IMR-90 (cell line): ENCODE results near the gene POLD3. TPM values are rescaled to one million over a fixed set of nuclear protein-coding genes. Genes with fewer than 3 reads are reported as not detected.

Source experiments
- ATAC-seq: fragments of 200-7000 bp; cut with Tn5 transposase; 2 replicates; pipeline ENCODE4 v1.9.1; 2020; ENCODE audit warnings: low read depth, mild to moderate bottlenecking, moderate library complexity
- BruUV-seq: library from RNA; stranded (reverse); fragments of 400-500 nt; replicated peaks from 2 replicates; lab custom pipeline; 2021; lab: Mats Ljungman, UMichigan
- CTCF ChIA-PET: fragments of 300-600 bp; formaldehyde crosslinking; extraction: SDS; loops from one replicate; lab custom pipeline; 2021; ENCODE audit warnings: antibody characterized with exemption; lab: Yijun Ruan, JAX
- POLR2A ChIA-PET: fragments of 300-600 bp; sonication (Branson Sonifier 250); formaldehyde crosslinking; loops from one replicate; lab custom pipeline; 2022; ENCODE audit warnings: antibody characterized with exemption; ENCODE audit not compliant: unreplicated experiment; lab: Charles Lee
- DNase-seq: peaks from one replicate; pipeline ENCODE4 v3.0.0; 2013
- H2AFZ ChIP-seq: replicated peaks from 2 replicates; pipeline ENCODE3; 2013; ENCODE audit warnings: low read length, mild to moderate bottlenecking; ENCODE audit not compliant: poor library complexity
- H2AK5ac ChIP-seq: 2 replicates; pipeline ENCODE4 v1.6.1; 2013; ENCODE audit warnings: low read depth, low read length, inconsistent platforms
- H2AK9ac ChIP-seq: replicated peaks from 2 replicates; pipeline ENCODE3; 2013; ENCODE audit warnings: mild to moderate bottlenecking, low read depth, low read length, moderate library complexity; ENCODE audit not compliant: poor library complexity
- H2BK120ac ChIP-seq: 2 replicates; pipeline ENCODE4 v1.6.1; 2013; ENCODE audit warnings: low read depth, low read length, inconsistent platforms
- H2BK15ac ChIP-seq: 3 replicates; pipeline ENCODE4 v1.6.1; 2013; ENCODE audit warnings: low read depth, low read length, inconsistent platforms
- H2BK20ac ChIP-seq: 2 replicates; pipeline ENCODE4 v1.6.1; 2013; ENCODE audit warnings: low read depth, mild to moderate bottlenecking, inconsistent platforms, low read length, moderate library complexity
- H2BK5ac ChIP-seq: 2 replicates; pipeline ENCODE4 v1.6.1; 2013; ENCODE audit warnings: mild to moderate bottlenecking, low read depth, low read length, inconsistent platforms; ENCODE audit not compliant: poor library complexity, severe bottlenecking
- H3K14ac ChIP-seq: replicated peaks from 2 replicates; pipeline ENCODE4 v1.6.1; 2013; ENCODE audit warnings: low read depth, low read length, inconsistent platforms
- H3K18ac ChIP-seq: 2 replicates; pipeline ENCODE4 v1.6.1; 2013; ENCODE audit warnings: low read depth, low read length, control low read depth
- H3K23ac ChIP-seq: 2 replicates; pipeline ENCODE4 v1.6.1; 2013; ENCODE audit warnings: low read depth, low read length, inconsistent platforms
- H3K27ac ChIP-seq: 2 replicates; pipeline ENCODE4 v1.5.1; 2013; ENCODE audit warnings: mild to moderate bottlenecking, control low read depth, low read length; ENCODE audit not compliant: insufficient read depth
- H3K27me3 ChIP-seq: 2 replicates; pipeline ENCODE4 v1.6.1; 2013; ENCODE audit warnings: low read length; ENCODE audit not compliant: control insufficient read depth, insufficient read depth
- H3K36me3 ChIP-seq: 2 replicates; pipeline ENCODE4 v1.6.1; 2013; ENCODE audit warnings: low read length, mixed read lengths; ENCODE audit not compliant: control insufficient read depth, insufficient read depth
- H3K4ac ChIP-seq: 2 replicates; pipeline ENCODE4 v1.6.1; 2013; ENCODE audit warnings: low read depth, low read length, inconsistent platforms
- H3K4me1 ChIP-seq: 2 replicates; pipeline ENCODE4 v1.6.1; 2013; ENCODE audit warnings: low read length, mixed read lengths; ENCODE audit not compliant: control insufficient read depth, insufficient read depth
- H3K4me2 ChIP-seq: 2 replicates; pipeline ENCODE4 v1.6.1; 2013; ENCODE audit warnings: low read depth, mild to moderate bottlenecking, control low read depth, low read length, moderate library complexity
- H3K4me3 ChIP-seq: 2 replicates; pipeline ENCODE4 v1.5.1; 2013; ENCODE audit warnings: low read depth, mild to moderate bottlenecking, control low read depth, low read length, moderate library complexity; ENCODE audit not compliant: insufficient read depth
- H3K56ac ChIP-seq: 2 replicates; pipeline ENCODE4 v1.6.1; 2013; ENCODE audit warnings: low read length, inconsistent platforms; ENCODE audit not compliant: insufficient read depth; ENCODE audit errors: extremely low read depth
- H3K79me1 ChIP-seq, 2 experiments: 2 replicates each; pipeline ENCODE4 v1.6.1; 2013; ENCODE audit warnings: low read length in 2 of 2, inconsistent platforms in 1 of 2, low read depth in 1 of 2
- H3K9ac ChIP-seq: 2 replicates; pipeline ENCODE4 v1.6.1; 2013; ENCODE audit warnings: low read depth, low read length, control low read depth
- H3K9me1 ChIP-seq: 2 replicates; pipeline ENCODE4 v1.6.1; 2013; ENCODE audit warnings: low read length, inconsistent platforms; ENCODE audit not compliant: insufficient read depth
- H3K9me3 ChIP-seq: 2 replicates; pipeline ENCODE4 v1.6.1; 2013; ENCODE audit warnings: low read length; ENCODE audit not compliant: control insufficient read depth, insufficient read depth
- H4K20me1 ChIP-seq: 2 replicates; pipeline ENCODE4 v1.6.1; 2013; ENCODE audit warnings: low read length, inconsistent platforms; ENCODE audit not compliant: insufficient read depth
- H4K5ac ChIP-seq: 2 replicates; pipeline ENCODE4 v1.6.1; 2013; ENCODE audit warnings: mild to moderate bottlenecking, low read depth, low read length, control low read depth
- H4K8ac ChIP-seq, 2 experiments: 2 replicates each; pipeline ENCODE4 v1.6.1; 2013; ENCODE audit warnings: low read depth in 2 of 2, low read length in 2 of 2, control low read depth in 1 of 2, inconsistent platforms in 1 of 2
- H4K91ac ChIP-seq: 2 replicates; pipeline ENCODE4 v1.6.1; 2013; ENCODE audit warnings: low read depth, low read length, inconsistent platforms; ENCODE audit not compliant: insufficient read depth
- BHLHE40 ChIP-seq: fragments of 150-350 bp; IDR thresholded peaks from 2 replicates; pipeline ENCODE4 v1.6.1; 2016; ENCODE audit warnings: mild to moderate bottlenecking, low read depth, low read length
- CEBPB ChIP-seq: IDR thresholded peaks from 2 replicates; pipeline ENCODE4 v1.6.1; 2012; ENCODE audit warnings: low read depth, low read length, improper control_type of control experiment
- CHD1 ChIP-seq: IDR thresholded peaks from 2 replicates; pipeline ENCODE4 v1.6.1; 2012; ENCODE audit warnings: low read depth, low read length, improper control_type of control experiment
- FOS ChIP-seq: fragments of 150-350 bp; IDR thresholded peaks from 2 replicates; pipeline ENCODE4 v1.6.1; 2016; ENCODE audit warnings: low read depth, low read length
- MAFK ChIP-seq: IDR thresholded peaks from 2 replicates; pipeline ENCODE4 v1.6.1; 2012; ENCODE audit warnings: low read depth, low read length, improper control_type of control experiment
- MAZ ChIP-seq: IDR thresholded peaks from 2 replicates; pipeline ENCODE4 v1.6.1; 2012; ENCODE audit warnings: low read depth, mild to moderate bottlenecking, low read length, improper control_type of control experiment, moderate library complexity, borderline replicate concordance
- MXI1 ChIP-seq: IDR thresholded peaks from 2 replicates; pipeline ENCODE4 v1.6.1; 2012; ENCODE audit warnings: low read depth, mild to moderate bottlenecking, low read length, moderate library complexity, borderline replicate concordance
- NFE2L2 ChIP-seq: fragments of 150-350 bp; IDR thresholded peaks from 2 replicates; pipeline ENCODE4 v1.6.1; 2016; ENCODE audit warnings: low read depth, mild to moderate bottlenecking, low read length
- POLR2A ChIP-seq: IDR thresholded peaks from 2 replicates; pipeline ENCODE4 v1.6.1; 2012; ENCODE audit warnings: mild to moderate bottlenecking, low read depth, low read length
- RAD21 ChIP-seq: IDR thresholded peaks from 2 replicates; pipeline ENCODE4 v1.6.1; 2012; ENCODE audit warnings: low read length, improper control_type of control experiment
- RCOR1 ChIP-seq: IDR thresholded peaks from 2 replicates; pipeline ENCODE4 v1.6.1; 2012; ENCODE audit warnings: mild to moderate bottlenecking, low read length, improper control_type of control experiment; ENCODE audit not compliant: insufficient replicate concordance
- RFX5 ChIP-seq: IDR thresholded peaks from 2 replicates; pipeline ENCODE4 v1.8.0; 2012; ENCODE audit warnings: low read depth, mild to moderate bottlenecking, low read length, moderate library complexity
- SMC3 ChIP-seq: fragments of 150-350 bp; IDR thresholded peaks from 2 replicates; pipeline ENCODE4 v1.6.1; 2016; ENCODE audit warnings: low read depth, mild to moderate bottlenecking, antibody characterized with exemption, low read length, moderate library complexity
- USF2 ChIP-seq: fragments of 150-350 bp; IDR thresholded peaks from 2 replicates; pipeline ENCODE4 v1.6.1; 2017; ENCODE audit warnings: mild to moderate bottlenecking, antibody characterized with exemption, low read length, low read depth
- WGBS, 2 experiments: methylation state at CpG; one replicate each; pipeline versions ENCODE4 v1.1.5 to v1.1.7; 2013; ENCODE audit warnings: missing lambda C conversion rate in 2 of 2; ENCODE audit not compliant: insufficient read length in 1 of 2; ENCODE audit errors: extremely low coverage in 2 of 2; 5-methylcytosine and 5-hydroxymethylcytosine counted together
- dilution Hi-C: fragments of 300-500 bp; cut with HindIII; formaldehyde crosslinking; loops from one replicate; pipeline ENCODE4 v1.14.3; 2018; ENCODE audit warnings: low sequenced_read_pairs; ENCODE audit not compliant: unreplicated experiment
- in situ Hi-C: fragments of 300-500 bp; cut with MboI; formaldehyde crosslinking; loops from 3 replicates; pipeline ENCODE4 v1.14.3; 2019; ENCODE audit warnings: low sequenced_read_pairs, inconsistent platforms, mixed read lengths
- intact Hi-C: fragments of 100-400 bp; cut with micrococcal nuclease; formaldehyde crosslinking; loops from 2 replicates; pipeline ENCODE4 v1.10.0; 2022
- polyA plus RNA-seq, 3 experiments: library from polyadenylated mRNA; depleted of rRNA; stranded (reverse); fragments of >200 nt; gene quantifications; 2 replicates each; pipeline ENCODE4 v1.2.3, GENCODE V29; 2012; ENCODE audit warnings: low replicate concordance in 1 of 3
- total RNA-seq: library from RNA; depleted of rRNA; stranded (reverse); fragments of >200 nt; gene quantifications from 2 replicates; pipeline ENCODE4 v1.2.3, GENCODE V29; 2012
- TF ChIP-seq, protein P1 (sequence below): fragments of 150-350 bp; IDR thresholded peaks from 2 replicates; pipeline ENCODE4 v1.6.1; 2016; ENCODE audit warnings: low read depth, mild to moderate bottlenecking, low read length, moderate library complexity, borderline replicate concordance
- TF ChIP-seq, protein P2 (sequence below): conservative IDR thresholded peaks from 2 replicates; pipeline ENCODE4 v1.5.1; 2012; ENCODE audit warnings: mild to moderate bottlenecking, low read depth, low read length, improper control_type of control experiment

The POLD3 gene
- total and polyA plus RNA-seq, 2 of the 4 experiments (the other 2 are of a cell fraction): 9.1 to 9.2 TPM

DNA sequence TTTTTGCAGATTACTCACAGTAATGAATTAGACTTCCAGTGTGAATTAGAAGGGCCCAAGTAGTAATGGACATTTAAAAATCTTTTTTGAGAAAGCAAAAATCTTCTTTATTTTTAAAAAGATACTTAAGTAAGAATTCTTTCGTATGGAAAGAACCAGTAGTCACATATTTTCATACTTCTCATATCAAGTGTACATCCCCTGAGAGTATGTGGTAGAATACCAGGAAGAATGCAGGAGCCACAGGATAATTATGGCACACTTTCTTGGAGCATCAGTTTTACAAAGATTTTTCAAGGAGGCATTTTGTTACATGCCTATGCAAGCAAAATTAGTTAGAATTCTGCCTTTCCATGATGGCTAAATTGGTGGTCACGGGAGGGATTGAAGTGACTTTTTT is 28.1 kb downstream of the POLD3 start:
- Histone ChIP-seq H3K18ac (no peak overlapping the region), H4K5ac (no peak overlapping the region), H3K9me1 (peaks cover 2% of the 10 kb centered on the region; the same call in 1 of the 2 replicates), H3K14ac (no peak overlapping the region), H3K4me3 (no peak overlapping the region), H3K4ac (no peak overlapping the region), H3K36me3 (peaks cover 7% of the 10 kb centered on the region), H4K20me1 (no peaks in the 10 kb centered on the region), H4K91ac (no peak overlapping the region), H2BK120ac (no peak overlapping the region), H3K9me3 (no peaks in the 10 kb centered on the region), H2BK15ac (no peak overlapping the region), H3K27ac (no peak overlapping the region), H4K8ac (no peak overlapping the region), H3K27me3 (no peaks in the 10 kb centered on the region), H2BK5ac (no peak overlapping the region), H2AK9ac (no peak overlapping the region), H3K4me1 (peaks cover 2% of the 10 kb centered on the region; the same call in 1 of the 2 replicates), H2AK5ac (no peak overlapping the region), H2AFZ (no peak overlapping the region), H2BK20ac (no peak overlapping the region), H3K56ac (no peak overlapping the region), H3K4me2 (no peak overlapping the region), H3K79me1 (peaks cover 0 to 9% of the 10 kb centered on the region in 2 experiments; a peak in 2 of 4 replicates), H3K23ac (no peak overlapping the region), H3K9ac (no peak overlapping the region)
- ChIA-PET CTCF (no interaction called here), POLR2A (no interaction called here)
- WGBS, 2 experiments: no CpG with 5 or more reads among the region's 2 CpGs
- BruUV-seq: no TSS peak
- intact Hi-C loops (no loop called here), in situ Hi-C loops (loop anchor here (25.0 kb wide), 1 partner anchor 242 kb away; no protein-coding TSS in a partner anchor), dilution Hi-C loops (loop anchor here (25.0 kb wide), 1 partner anchor 117 kb away; the partner anchor contains the start of genes CHRDL2 and RNF169)
- no peak for DNase-seq
- TF ChIP-seq RAD21 (no peak), POLR2A (no peak), CEBPB (no peak), RFX5 (no peak), FOS (no peak), MXI1 (no peak), SMC3 (no peak), RCOR1 (no peak), MAZ (no peak), NFE2L2 (no peak), USF2 (no peak), MAFK (no peak), CHD1 (no peak), BHLHE40 (no peak)
- TF ChIP-seq, protein P1, sequence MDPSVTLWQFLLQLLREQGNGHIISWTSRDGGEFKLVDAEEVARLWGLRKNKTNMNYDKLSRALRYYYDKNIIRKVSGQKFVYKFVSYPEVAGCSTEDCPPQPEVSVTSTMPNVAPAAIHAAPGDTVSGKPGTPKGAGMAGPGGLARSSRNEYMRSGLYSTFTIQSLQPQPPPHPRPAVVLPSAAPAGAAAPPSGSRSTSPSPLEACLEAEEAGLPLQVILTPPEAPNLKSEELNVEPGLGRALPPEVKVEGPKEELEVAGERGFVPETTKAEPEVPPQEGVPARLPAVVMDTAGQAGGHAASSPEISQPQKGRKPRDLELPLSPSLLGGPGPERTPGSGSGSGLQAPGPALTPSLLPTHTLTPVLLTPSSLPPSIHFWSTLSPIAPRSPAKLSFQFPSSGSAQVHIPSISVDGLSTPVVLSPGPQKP: no peak
- TF ChIP-seq, protein P2, sequence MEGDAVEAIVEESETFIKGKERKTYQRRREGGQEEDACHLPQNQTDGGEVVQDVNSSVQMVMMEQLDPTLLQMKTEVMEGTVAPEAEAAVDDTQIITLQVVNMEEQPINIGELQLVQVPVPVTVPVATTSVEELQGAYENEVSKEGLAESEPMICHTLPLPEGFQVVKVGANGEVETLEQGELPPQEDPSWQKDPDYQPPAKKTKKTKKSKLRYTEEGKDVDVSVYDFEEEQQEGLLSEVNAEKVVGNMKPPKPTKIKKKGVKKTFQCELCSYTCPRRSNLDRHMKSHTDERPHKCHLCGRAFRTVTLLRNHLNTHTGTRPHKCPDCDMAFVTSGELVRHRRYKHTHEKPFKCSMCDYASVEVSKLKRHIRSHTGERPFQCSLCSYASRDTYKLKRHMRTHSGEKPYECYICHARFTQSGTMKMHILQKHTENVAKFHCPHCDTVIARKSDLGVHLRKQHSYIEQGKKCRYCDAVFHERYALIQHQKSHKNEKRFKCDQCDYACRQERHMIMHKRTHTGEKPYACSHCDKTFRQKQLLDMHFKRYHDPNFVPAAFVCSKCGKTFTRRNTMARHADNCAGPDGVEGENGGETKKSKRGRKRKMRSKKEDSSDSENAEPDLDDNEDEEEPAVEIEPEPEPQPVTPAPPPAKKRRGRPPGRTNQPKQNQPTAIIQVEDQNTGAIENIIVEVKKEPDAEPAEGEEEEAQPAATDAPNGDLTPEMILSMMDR: no peak
- ATAC-seq: no peak
